Transverse colon (tissue), 3 donors: Measurements from ENCODE around the gene KMT2D.

ENCODE experiments used
- POLR2A ChIP-seq: fragments of 450-650 bp; IDR thresholded peaks from one replicate; pipeline ENCODE4 v1.6.1; 2016; ENCODE audit warnings: antibody characterized with exemption, mild to moderate bottlenecking, moderate library complexity
- TF ChIP-seq, protein P1 (sequence below), 5 experiments: fragments of 200-600 bp in 3 of 5; fragments of 450-650 bp in 2 of 5; sonication (generic) in 3 of 5; IDR thresholded peaks; 1 replicate in 2 of 5; 2 replicates in 3 of 5; pipeline ENCODE4 v1.5.1; 2016 to 2017; ENCODE audit warnings: antibody characterized with exemption in 5 of 5, inconsistent platforms in 3 of 5, mild to moderate bottlenecking in 2 of 5, moderate library complexity in 1 of 5

GRCh38 chr12:49055978-49056754 is 4.4 kb downstream of the KMT2D start:
- TF ChIP-seq POLR2A: no peak
- TF ChIP-seq, protein P1, sequence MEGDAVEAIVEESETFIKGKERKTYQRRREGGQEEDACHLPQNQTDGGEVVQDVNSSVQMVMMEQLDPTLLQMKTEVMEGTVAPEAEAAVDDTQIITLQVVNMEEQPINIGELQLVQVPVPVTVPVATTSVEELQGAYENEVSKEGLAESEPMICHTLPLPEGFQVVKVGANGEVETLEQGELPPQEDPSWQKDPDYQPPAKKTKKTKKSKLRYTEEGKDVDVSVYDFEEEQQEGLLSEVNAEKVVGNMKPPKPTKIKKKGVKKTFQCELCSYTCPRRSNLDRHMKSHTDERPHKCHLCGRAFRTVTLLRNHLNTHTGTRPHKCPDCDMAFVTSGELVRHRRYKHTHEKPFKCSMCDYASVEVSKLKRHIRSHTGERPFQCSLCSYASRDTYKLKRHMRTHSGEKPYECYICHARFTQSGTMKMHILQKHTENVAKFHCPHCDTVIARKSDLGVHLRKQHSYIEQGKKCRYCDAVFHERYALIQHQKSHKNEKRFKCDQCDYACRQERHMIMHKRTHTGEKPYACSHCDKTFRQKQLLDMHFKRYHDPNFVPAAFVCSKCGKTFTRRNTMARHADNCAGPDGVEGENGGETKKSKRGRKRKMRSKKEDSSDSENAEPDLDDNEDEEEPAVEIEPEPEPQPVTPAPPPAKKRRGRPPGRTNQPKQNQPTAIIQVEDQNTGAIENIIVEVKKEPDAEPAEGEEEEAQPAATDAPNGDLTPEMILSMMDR (IDR thresholded peaks at IDR 0.05): no peak
